ENCODE results near the gene RASL12. TPM values are rescaled to one million over a fixed set of nuclear protein-coding genes. Genes with fewer than 3 reads are reported as not detected.

Gene RASL12
- total and polyA plus RNA-seq, 10 donors = 2.7 to 38.5 (median 9.3) TPM

- intact Hi-C loops (cut with DNase I; ENCODE audit: low total_unique reads) = no loop called here
- Histone ChIP-seq H3K27me3 (replicated peaks in 1 of 7) (no peaks in the 10 kb centered on the region), H3K4me1 (peaks cover 0 to 9% (median 0%) of the 10 kb centered on the region in 6 donors), H3K36me3 (peaks cover 0 to 61% (median 16%) of the 10 kb centered on the region in 6 donors), H3K27ac (no peak overlapping the region), H3K4me3 (no peak overlapping the region), H3K9me3 (no peaks in the 10 kb centered on the region)
- no peak for DNase-seq
- 78 to 91% (median 87%) methylated on average over 3 of the region's 3 CpGs for WGBS, 5 donors
- no peak for TF ChIP-seq CTCF (IDR thresholded peaks at IDR 0.05 in 8 of 11, conservative IDR thresholded peaks at IDR 0.05 in 3 of 11)
- no peak for TF ChIP-seq POLR2A (IDR thresholded peaks at IDR 0.05)
- TF ChIP-seq POLR2AphosphoS5 (IDR thresholded peaks at IDR 0.05) = no peak
Measured at GRCh38 chr15:65006876-65007275, 60.9 kb downstream of the RASL12 start.

- intact Hi-C loops (cut with DNase I; ENCODE audit: low total_unique reads) = no loop called here
- no peaks in the 10 kb centered on the region for H3K27me3 ChIP-seq (replicated peaks in 1 of 7)
- peaks cover 0 to 61% (median 19%) of the 10 kb centered on the region in 6 donors for H3K36me3 ChIP-seq
- no peaks in the 10 kb centered on the region for H3K9me3 ChIP-seq
- H3K4me1 ChIP-seq = no peaks in the 10 kb centered on the region
- no peak overlapping the region for H3K27ac ChIP-seq
- WGBS, 5 donors = 84 to 97% (median 91%) methylated on average over 3 of the region's 3 CpGs
- no peak for TF ChIP-seq CTCF (IDR thresholded peaks at IDR 0.05 in 8 of 11, conservative IDR thresholded peaks at IDR 0.05 in 3 of 11)
- no peak for TF ChIP-seq POLR2AphosphoS5 (IDR thresholded peaks at IDR 0.05)
- TF ChIP-seq POLR2A (IDR thresholded peaks at IDR 0.05) = no peak
- DNase-seq = no peak
- H3K4me3 ChIP-seq = no peak overlapping the region
Measured at GRCh38 chr15:65004993-65005392, 62.8 kb downstream of the RASL12 start.

Small RNAs within 50 kb of the gene (small RNA-seq; reads per million reads assigned to genes)
- gene AC013553.1 = 0 reads per million in 4 donors

Other genes starting within 250 kb of the RASL12 start
- gene PIF1, start 242.3 kb downstream of the RASL12 start, total RNA-seq = 10 to 100 TPM in 1 of 7 donors, 1 to 10 TPM in 6; 3.8 to 10.3 (median 6.6) TPM
- 1 to 10 TPM; 5.9 to 7.9 (median 7.7) TPM for gene PIF1, start 242.3 kb downstream of the RASL12 start, polyA plus RNA-seq
- gene PLEKHO2, start 226.1 kb downstream of the RASL12 start, total RNA-seq = 100 to 1,000 TPM; 124 to 249 (median 156) TPM
- 100 to 1,000 TPM in 1 of 3 donors, 10 to 100 TPM in 2; 33.9 to 130 (median 40.3) TPM for gene PLEKHO2, start 226.1 kb downstream of the RASL12 start, polyA plus RNA-seq
- gene ANKDD1A, start 156.1 kb downstream of the RASL12 start, total RNA-seq = 10 to 100 TPM; 20.7 to 71.1 (median 48.2) TPM
- 10 to 100 TPM in 2 of 3 donors, 1 to 10 TPM in 1; 5.7 to 19.9 (median 11.7) TPM for gene ANKDD1A, start 156.1 kb downstream of the RASL12 start, polyA plus RNA-seq
- gene SPG21, start 78.1 kb downstream of the RASL12 start, total RNA-seq = 100 to 1,000 TPM in 1 of 7 donors, 10 to 100 TPM in 6; 78.1 to 101 (median 82.2) TPM
- 10 to 100 TPM; 48.9 to 63.7 (median 61.9) TPM for gene SPG21, start 78.1 kb downstream of the RASL12 start, polyA plus RNA-seq
- gene MTFMT, start 38.4 kb downstream of the RASL12 start, total RNA-seq = 10 to 100 TPM; 10.8 to 27.5 (median 14.8) TPM
- gene MTFMT, start 38.4 kb downstream of the RASL12 start, polyA plus RNA-seq = 1 to 10 TPM; 3.7 to 8.3 (median 5.7) TPM
- gene SLC51B, start 22.6 kb downstream of the RASL12 start, total RNA-seq = not detected
- under 1 TPM in 1 of 3 donors, not detected in 2; 0.09 TPM for gene SLC51B, start 22.6 kb downstream of the RASL12 start, polyA plus RNA-seq
- not detected for gene KBTBD13, start 8.8 kb upstream of the RASL12 start, total RNA-seq
- not detected for gene KBTBD13, start 8.8 kb upstream of the RASL12 start, polyA plus RNA-seq
- gene UBAP1L, start 47.2 kb upstream of the RASL12 start, total RNA-seq = 10 to 100 TPM in 3 of 7 donors, 1 to 10 TPM in 4; 4.8 to 11.2 (median 7.9) TPM
- 1 to 10 TPM; 2.5 to 8.4 (median 6.0) TPM for gene UBAP1L, start 47.2 kb upstream of the RASL12 start, polyA plus RNA-seq
- gene PDCD7, start 65.8 kb upstream of the RASL12 start, total RNA-seq = 10 to 100 TPM; 21.3 to 27.3 (median 25.1) TPM
- 10 to 100 TPM in 2 of 3 donors, 1 to 10 TPM in 1; 9.8 to 16.1 (median 13.0) TPM for gene PDCD7, start 65.8 kb upstream of the RASL12 start, polyA plus RNA-seq
- gene CLPX, start 117.4 kb upstream of the RASL12 start, total RNA-seq = 10 to 100 TPM; 42.2 to 58.3 (median 52.5) TPM
- gene CLPX, start 117.4 kb upstream of the RASL12 start, polyA plus RNA-seq = 10 to 100 TPM in 2 of 3 donors, 1 to 10 TPM in 1; 9.5 to 13.8 (median 11.5) TPM
- under 1 TPM; 0.19 to 0.85 (median 0.34) TPM for gene CILP, start 143.5 kb upstream of the RASL12 start, total RNA-seq
- 1 to 10 TPM in 1 of 3 donors, under 1 TPM in 2; 0.41 to 3.1 (median 0.45) TPM for gene CILP, start 143.5 kb upstream of the RASL12 start, polyA plus RNA-seq
- gene PARP16, start 218.9 kb upstream of the RASL12 start, total RNA-seq = 10 to 100 TPM in 4 of 7 donors, 1 to 10 TPM in 3; 8.7 to 11.3 (median 10.2) TPM
- 1 to 10 TPM; 6.4 to 7.9 (median 6.7) TPM for gene PARP16, start 218.9 kb upstream of the RASL12 start, polyA plus RNA-seq
- gene RNU5A-1, start 228.1 kb upstream of the RASL12 start, total RNA-seq = not detected
- gene RNU5A-1, start 228.1 kb upstream of the RASL12 start, polyA plus RNA-seq = not detected
- gene RNU5B-1, start 236.7 kb upstream of the RASL12 start, total RNA-seq = 10 to 100 TPM in 4 of 7 donors, not detected in 3; 24.2 to 62.3 (median 32.6) TPM
- not detected for gene RNU5B-1, start 236.7 kb upstream of the RASL12 start, polyA plus RNA-seq

Measured in spleen (tissue), 11 donors.